ENCODE measurements around the gene TSNAX.
"Not testable (repeated sequence)": the region's sequence is repeated elsewhere in the genome, so short reads cannot be mapped to it uniquely, and the experiment has no call there.

The TSNAX gene

DNA sequence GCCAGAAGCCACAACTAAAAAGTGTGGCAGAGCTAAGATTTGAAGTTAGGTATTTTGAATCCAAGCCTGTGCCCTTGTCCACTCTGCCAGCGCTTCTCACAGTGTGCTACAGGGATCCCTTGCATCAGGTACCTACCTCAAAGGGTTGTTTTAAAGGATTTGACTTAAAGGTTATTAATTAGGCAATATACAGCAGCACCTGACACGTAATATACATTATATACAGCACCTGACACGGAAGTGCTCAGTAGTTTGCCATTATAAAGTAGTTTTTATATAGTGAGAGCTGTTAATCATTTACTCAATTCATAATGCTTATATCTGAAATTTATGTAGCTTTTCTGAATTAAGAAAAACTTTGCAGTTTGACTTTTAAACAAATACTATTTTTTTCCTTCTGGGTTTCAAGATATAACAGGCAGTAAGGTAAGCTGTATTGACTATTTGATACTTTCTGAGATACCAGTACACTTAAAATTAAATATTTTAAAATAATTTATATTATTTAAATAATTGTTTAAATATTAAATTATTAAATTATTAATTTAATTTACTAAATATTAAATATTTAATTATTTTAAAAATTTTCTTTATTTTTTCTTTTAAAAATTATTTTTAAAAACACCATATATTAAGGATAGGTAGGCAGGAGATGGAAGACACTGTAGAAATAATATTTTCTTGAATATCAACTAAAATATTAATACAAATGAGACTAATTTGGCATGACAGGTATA lies 33.3 kb downstream of the TSNAX start:
- no peak for DNase-seq (ENCODE audit: low read depth)

DNA sequence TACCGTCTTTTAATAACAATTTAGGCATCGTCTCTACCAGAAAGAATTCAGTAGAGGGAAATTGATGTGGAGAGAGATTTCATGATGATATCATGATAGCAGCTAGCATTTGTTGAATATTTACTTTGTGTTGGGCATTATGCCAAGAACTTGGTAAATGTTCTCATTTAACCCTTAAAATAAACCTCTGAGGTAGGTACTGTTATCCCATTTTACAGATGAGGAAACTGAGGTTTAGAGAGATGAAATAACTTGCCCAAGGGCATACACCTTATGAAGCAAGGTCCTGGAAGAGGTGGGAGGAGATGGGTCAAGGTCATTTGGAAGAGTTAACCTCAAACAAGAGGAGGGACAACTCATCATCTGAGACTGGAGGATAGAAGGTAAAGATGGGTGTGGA lies 34.8 kb downstream of the TSNAX start:
- DNase-seq (ENCODE audit: low read depth): no peak

DNA sequence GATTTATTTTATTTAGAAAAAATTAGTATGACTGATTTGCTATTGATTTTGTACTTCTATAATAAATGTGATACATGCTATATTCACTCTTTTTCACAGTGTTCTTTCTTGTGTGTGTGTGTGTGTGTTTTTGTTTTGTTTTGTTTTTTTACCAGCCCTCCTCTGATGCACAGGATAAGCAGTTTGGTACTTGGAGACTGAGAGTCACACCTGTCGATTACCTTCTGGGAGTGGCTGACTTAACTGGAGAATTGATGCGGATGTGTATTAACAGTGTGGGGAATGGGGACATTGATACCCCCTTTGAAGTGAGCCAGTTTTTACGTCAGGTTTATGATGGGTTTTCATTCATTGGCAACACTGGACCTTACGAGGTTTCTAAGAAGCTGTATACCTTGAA lies 35.9 kb downstream of the TSNAX start:
- no peak for DNase-seq (ENCODE audit: low read depth)

DNA sequence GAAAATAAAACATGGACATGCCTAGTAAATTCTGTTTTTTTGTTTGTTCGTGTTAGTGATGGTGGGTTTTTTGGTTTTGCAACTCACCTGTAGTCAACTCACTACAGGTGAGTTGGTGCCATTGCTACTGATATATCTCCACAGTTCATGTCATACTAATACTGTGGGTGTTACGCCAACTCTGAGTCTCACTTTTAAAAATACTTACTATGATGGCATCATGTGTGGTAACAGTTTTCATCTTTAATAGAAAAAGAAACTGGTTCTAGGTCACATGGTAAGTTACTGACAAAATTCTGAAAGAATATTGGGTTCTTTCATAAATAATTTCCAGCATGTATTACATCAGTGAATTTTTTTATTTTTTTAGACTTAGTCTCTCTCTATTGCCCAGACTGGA lies 38.0 kb downstream of the TSNAX start:
- no peak for DNase-seq (ENCODE audit: low read depth)

DNA sequence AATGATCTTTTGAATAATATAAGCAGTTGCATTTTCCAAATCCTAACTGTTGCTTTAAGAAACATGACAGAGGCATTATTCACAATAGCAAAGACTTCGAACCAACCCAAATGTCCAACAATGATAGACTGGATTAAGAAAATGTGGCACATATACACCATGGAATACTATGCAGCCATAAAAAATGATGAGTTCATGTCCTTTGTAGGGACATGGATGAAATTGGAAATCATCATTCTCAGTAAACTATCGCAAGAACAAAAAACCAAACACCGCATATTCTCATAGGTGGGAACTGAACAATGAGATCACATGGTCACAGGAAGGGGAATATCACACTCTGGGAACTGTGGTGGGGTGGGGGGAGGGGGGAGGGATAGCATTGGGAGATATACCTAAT lies 41.8 kb downstream of the TSNAX start:
- DNase-seq (ENCODE audit: low read depth): not testable (repeated sequence)

DNA sequence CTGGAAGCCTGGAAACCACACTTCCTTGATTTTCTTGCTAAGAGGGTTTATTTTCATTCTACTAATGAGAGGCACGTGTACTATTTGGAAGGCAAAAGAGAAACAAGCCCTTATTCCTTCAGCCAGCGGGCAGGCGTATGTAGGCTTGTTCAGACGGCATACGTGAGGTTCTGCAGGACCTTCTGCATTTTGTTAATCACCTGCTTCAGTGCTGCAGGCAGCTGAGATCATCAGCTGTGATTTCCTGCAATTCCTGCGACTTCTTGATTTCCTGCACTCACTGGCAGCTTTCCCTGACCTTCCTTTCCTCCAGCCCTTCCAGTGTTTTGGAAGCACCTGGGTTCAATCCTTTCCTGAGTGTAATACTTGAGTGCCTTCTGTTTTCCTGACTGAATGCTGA lies 43.4 kb downstream of the TSNAX start:
- no peak for DNase-seq (ENCODE audit: low read depth)

DNA sequence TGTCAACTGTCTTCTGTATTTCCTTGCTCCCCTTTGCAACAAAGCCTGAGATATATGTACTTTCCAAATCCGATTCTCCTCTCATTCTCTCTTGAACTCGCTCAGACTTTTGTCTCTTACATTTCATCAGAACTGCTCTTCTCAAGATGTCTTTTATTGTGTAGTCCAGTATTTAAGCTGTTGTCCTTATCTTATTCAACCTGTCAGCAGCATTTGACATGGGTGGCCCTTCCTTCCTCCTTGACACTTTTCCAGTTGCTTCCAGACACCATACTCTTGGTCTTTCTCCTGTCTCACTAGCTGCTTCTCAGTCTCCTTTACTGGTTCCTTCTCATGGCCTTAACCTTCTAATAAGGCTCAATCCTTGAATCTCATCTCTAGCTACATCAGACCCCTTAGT lies 47.0 kb downstream of the TSNAX start:
- no peak for DNase-seq (ENCODE audit: low read depth)

DNA sequence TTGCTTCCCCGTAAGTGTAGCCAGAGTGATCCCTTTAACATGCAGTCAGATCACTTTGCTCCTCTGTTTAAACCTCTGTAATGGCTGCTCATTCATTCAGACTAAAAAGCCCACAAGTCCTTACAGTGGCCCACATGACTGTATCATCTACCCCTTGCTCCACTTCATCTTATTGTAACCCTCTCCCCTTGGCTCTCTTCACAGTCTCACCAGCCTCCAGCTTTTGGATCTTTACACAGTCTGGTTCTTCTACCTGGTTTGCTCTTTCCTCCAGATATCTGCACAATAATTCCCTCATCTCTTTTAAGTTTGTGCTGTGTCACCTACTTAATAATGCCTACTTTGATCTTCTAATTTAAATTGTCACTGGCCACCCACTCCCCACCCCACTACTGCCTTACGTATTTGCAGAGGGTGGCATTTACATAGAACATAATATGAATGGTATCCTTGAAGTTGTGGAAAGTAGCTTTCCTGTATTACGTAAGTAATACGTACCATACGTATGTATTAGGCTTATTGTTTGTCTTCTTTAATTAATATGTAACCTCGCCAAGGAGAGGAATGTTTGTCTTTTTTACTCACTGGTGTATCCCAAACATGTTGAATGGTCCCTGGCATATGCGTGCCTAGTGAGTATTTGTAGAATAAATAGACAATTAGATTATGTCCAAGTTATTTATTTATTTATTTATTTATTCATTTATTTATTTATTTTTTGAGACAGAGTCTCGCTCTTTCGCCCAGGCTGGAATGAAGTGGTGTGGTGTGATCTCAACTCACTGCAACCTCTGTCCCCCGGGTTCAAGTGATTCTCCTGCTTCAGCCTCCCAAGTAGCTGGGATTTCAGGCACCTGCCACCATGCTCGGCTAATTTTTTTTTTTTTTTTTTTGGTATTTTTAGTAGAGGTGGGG lies 48.6 kb downstream of the TSNAX start:
- DNase-seq (ENCODE audit: low read depth): no peak

DNA sequence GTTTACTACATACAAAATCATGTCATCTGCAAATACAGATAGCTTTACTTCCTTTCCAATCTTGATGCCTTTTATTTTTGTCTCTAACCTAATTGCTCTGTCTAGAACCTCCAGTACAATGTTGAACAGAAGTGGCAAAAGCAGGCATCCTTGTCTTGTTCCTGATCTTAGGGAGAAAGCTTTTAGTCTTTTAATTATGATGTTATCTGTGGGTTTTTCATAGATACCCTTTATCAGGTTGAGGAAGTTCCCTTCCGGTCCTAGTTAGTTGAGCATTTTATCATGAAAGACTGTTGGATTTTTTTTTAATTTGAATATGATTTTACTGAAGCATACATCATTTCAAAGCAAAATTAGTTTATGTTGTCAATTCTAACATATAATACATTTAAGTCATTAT lies 52.4 kb downstream of the TSNAX start:
- no peak for DNase-seq (ENCODE audit: low read depth)

DNA sequence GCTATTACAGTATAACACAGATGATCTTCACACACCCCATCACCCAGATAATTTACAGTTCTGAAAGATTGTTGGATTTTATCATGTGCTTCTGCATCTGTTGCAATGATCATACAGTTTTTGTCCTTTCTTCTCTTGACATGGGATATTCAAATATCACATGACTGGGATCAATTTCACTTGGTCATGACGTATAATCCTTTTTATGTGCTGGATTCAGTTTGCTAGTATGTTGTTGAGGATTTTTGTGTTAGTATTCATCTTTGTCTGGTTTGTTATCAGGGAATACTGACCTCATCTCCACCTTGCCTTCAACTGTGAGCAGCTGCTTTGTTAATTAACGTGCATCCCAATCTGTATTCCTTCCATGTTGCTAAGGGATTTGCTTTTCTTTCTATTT lies 53.4 kb downstream of the TSNAX start:
- DNase-seq (ENCODE audit: low read depth): no peak

DNA sequence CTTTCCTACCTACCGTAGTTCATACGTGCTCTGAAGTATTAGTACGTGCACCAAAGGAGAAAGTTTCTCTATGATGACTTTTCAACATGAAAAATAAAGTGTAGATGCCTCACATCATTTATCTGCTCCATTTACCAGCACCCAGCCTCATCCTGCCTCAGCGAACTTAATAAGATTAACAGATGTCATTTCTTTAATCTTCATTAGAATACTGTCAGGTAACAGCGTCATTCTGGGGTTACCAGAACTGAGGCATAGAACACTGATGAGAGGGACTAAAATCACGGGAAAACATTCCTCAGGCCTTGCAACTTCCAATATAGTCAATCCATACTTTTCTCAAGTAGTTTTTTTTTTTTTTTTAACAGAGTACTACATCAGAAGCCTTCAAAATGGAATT lies 54.9 kb downstream of the TSNAX start:
- DNase-seq (ENCODE audit: low read depth): no peak

DNA sequence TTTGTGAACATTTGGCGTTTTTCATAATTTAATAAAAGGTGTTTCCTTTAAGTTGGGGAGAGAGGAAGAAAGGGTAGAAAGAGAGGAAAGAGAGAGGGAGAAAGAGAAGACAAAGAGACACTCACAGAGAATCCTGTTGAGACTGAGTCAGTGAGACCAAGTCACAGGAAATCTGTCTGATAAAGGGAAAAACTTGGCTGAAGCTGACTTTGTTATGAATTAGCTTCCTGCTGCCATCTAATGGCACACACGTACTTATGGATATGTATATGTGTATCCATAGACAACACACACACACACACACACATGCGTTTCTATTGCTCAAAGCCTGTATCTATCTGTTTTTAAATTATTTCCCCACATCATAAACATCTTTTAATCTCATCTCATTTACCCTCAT lies 55.6 kb downstream of the TSNAX start:
- peak; percentile 85 for DNase-seq (ENCODE audit: low read depth)

DNA sequence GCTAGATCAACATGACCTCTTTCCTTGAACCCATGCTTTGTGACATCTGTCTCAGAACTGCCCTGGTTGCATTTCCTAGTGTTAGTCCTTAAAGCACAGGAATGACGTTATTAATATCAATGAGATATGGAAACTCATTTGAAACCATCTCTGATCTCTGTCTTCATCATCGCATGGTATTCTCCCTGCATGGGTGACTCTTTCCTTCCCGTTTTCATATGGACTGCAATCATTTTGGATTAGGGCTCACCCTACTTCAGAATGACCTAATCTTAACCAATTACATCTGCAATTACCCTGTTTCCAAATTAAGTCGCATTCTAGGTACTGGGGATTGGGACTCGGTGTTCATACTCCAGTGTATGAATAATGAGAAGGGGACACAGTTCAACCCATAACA lies 56.5 kb downstream of the TSNAX start:
- DNase-seq (ENCODE audit: low read depth): no peak

DNA sequence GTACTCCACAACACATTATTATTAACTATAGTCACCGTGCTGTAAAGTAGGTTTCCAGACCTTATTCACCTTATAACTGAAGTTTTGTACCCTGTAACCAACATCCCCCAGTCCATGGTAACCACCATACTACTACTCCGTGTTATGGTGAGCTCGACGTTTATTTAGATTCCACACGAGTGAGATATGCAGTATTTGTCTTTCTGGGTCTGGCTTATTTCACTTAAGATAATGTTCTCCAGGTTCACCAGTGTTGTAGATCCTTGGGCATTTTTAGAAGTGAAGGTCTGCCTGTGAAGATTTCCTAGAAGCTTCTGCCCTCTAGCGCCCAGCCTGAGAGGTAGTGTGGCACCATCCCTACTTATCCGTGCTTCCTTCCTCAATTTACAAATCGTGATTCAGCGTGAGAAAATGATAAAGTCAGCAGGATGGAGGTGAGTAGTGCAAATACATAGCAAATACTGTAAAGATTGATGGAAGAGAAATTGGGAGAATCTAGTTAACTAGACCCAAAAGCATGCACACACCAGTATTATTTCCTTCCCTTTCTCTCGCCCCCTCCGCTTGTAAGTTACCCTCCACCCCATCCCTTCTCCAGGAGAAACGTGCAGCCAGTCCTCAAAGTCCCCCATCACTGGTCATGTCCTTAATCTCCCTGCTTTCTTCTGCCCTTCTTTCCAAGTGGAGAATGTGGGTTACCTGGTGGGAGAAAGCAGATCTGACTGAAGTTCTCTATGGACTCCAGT lies 62.2 kb downstream of the TSNAX start:
- DNase-seq (ENCODE audit: low read depth): peak; percentile 80

DNA sequence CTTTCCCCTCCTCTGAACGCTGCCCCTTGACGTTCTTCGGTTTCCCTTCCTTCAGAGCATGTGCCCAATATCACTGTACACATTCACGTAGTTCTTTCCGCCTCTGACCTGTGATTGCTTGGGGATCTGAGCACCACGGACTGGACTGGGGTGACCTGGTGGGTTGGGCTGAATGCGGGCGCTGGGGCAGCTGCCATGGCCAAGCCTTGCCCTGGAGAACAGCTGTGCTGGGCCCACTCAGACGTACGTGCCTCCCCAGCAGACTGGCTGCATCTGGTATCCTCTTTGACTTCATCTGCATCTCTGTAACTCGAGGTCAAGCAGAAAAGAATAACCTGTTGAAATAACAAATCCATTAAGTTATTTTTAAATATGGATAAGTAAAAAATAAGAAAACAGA lies 63.0 kb downstream of the TSNAX start:
- DNase-seq (ENCODE audit: low read depth): no peak

DNA sequence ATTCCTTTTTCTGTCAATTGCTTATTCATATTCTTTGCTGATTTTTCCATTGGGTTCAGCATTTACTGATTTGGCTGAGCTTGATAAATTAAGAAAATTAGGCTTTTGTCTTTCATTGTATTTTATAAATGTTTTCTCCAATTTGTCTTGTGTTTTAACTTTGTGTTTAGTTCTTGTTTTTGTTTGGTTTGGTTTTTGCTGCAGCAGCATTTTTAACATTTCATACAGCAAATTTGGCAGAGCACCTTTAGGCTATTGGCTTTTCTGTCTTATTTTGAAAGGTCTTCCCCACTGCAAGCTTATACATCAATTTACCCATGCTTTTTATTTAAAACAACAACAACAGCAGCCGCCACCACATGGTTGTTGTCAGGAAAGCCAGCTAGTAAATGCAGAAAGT lies 64.3 kb downstream of the TSNAX start:
- no peak for DNase-seq (ENCODE audit: low read depth)

DNA sequence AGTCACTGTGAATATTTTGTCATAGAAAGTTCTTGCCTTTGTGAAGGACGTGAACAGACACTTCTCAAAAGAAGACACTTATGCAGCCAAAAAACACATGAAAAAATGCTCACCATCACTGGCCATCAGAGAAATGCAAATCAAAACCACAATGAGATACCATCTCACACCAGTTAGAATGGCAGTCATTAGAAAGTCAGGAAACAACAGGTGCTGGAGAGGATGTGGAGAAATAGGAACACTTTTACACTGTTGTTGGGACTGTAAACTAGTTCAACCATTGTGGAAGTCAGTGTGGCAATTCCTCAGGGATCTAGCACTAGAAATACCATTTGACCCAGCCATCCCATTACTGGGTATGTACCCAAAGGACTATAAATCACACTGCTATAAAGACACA lies 64.8 kb downstream of the TSNAX start:
- DNase-seq (ENCODE audit: low read depth): not testable (repeated sequence)

DNA sequence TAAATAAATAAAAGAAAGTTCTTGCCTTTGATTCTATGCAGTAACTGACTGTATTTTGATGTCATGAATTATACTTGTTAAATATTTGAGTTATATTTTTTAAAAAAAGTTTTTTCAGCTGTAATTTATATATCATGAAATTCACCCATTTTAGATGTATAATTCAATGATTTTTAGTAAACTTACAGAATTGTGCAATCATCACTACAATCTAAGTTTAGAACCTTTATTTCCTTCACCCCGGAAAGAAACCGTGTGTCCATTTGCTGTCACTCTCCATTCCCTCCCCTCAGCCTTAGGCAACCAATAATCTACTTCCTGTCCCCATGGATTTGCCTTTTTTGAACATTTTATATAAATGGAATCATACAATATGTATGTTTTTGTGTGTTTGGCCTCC lies 65.7 kb downstream of the TSNAX start:
- no peak for DNase-seq (ENCODE audit: low read depth)

DNA sequence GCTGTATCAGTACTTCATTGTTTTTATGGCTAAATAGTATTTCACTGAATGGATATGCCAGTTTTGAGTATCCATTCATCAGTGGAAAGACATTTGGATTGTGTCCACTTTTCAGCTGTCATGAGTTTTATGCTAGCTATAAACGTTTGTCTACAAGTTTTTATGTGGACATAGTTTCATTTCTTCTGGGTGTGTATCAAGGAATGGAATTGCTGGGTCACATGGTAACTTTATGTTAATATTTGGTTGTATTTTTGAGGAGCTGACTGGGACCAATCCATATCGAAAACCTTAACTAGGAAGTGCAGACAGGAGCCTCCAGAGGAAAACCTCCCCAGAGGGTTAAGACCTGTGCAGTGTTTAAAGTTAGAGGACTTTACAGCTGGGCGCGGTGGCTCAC lies 66.3 kb downstream of the TSNAX start:
- no peak for DNase-seq (ENCODE audit: low read depth)

DNA sequence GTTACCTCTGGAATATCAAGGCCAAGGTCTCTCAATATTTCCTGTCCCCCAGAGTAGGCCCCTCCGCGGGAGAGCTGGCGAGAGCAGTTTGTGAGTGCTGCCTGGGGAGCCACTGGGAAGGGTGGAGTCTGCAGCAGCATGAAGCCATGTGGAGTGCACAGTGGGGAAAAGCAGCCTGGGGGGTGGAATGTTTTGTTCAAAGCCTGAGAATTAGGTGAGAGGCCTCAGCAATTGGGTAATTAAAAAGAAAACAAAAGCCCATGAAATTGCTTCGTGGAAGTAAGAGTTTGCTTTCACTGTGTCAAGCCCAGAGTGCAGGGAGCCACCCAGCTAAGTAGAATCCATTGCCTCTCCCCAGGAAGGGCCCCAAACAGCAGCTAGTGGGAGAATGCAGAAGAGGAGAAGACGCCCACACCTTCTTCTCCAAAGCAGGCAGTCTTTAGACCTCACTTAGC lies 67.9 kb downstream of the TSNAX start:
- peak; percentile 38 for DNase-seq (ENCODE audit: low read depth)

DNA sequence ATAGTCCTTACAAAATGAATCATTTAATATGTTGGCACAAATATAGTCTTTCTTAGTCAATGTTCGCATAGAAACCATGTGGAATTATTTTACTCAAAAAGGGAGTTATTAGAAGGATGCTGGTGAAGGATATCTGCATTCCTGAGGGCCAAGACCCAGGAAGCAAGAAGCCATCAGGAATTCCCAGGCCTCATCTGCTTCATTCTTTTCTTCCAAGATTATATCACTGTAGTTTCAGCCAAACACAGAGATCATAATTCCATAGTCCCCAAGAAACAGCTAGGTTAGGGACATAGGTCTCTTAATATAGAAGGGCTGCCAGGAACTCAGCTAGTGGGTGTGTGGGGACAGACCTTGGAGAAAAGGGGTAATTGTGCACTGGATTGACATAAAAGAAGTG lies 69.5 kb downstream of the TSNAX start:
- no peak for DNase-seq (ENCODE audit: low read depth)

DNA sequence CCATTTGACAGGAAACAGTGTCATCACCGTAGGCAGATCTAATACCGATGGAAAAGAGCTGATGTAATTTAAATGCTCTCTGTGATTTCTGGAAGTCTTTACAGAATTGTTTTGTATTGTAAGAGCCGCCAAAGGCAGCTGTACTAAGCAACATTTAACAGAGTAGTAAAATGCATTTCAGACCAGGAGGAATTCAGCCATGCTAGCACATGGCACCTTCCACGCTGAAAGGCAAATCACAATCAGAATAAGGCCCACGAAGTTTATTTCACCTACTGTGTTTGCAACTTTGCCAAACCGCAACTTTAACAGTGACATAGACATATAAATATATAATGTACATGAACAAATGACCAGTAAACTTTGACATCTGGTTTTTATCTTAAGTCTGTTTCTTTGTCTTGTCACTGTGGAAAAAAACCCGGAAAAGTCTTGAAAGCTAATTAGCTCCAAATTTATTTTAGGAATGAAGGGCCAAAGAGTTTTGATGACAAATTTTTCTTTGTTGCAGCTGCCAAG lies 72.0 kb downstream of the TSNAX start:
- peak; percentile 35 for DNase-seq (ENCODE audit: low read depth)

All from iris pigment epithelial cell (primary cell).